Tibial nerve (tissue), 4 donors: Measurements from ENCODE around the gene MNT. TPM values are rescaled to one million over a fixed set of nuclear protein-coding genes. Genes with fewer than 3 reads are reported as not detected.

Experiments
- DNase-seq, 2 donors: peaks; one replicate each; pipeline ENCODE4 v3.0.0-alpha.2; 2019; ENCODE audit warnings: low spot score in 2 of 2
- H3K27ac ChIP-seq, 4 donors: fragments of 200-600 bp; sonication (generic) in 3 of 4; one replicate each; pipeline ENCODE4 v1.5.1; 2017 to 2019; ENCODE audit warnings: mild to moderate bottlenecking in 1 of 4
- H3K27me3 ChIP-seq, 2 donors: fragments of 200-600 bp; sonication (generic) in 1 of 2; one replicate each; pipeline versions ENCODE4 v1.5.1 to v1.6.0; 2017 to 2019
- H3K36me3 ChIP-seq, 3 donors: fragments of 200-600 bp; sonication (generic); one replicate each; pipeline ENCODE4 v1.5.1; 2018 to 2019
- H3K4me1 ChIP-seq, 4 donors: fragments of 200-600 bp; sonication (generic) in 3 of 4; one replicate each; pipeline ENCODE4 v1.5.1; 2017 to 2019
- H3K4me3 ChIP-seq, 4 donors: fragments of 200-600 bp; sonication (generic) in 3 of 4; one replicate each; pipeline ENCODE4 v1.5.1; 2017 to 2019; ENCODE audit warnings: mild to moderate bottlenecking in 1 of 4, moderate library complexity in 1 of 4
- H3K9me3 ChIP-seq, 4 donors: fragments of 200-600 bp; sonication (generic) in 3 of 4; one replicate each; pipeline ENCODE4 v1.5.1; 2017 to 2019
- CTCF ChIP-seq, 5 experiments: fragments of 200-600 bp in 3 of 5; fragments of 450-650 bp in 2 of 5; sonication (generic) in 3 of 5; IDR thresholded peaks; one replicate each; pipeline ENCODE4 v1.5.1; 2016 to 2019; ENCODE audit warnings: antibody characterized with exemption in 5 of 5, mild to moderate bottlenecking in 3 of 5, moderate library complexity in 2 of 5
- EP300 ChIP-seq, 2 donors: sonication (generic); formaldehyde crosslinking; IDR thresholded peaks; one replicate each; pipeline ENCODE4 v1.6.1; 2017; ENCODE audit warnings: antibody characterized with exemption in 2 of 2, mild to moderate bottlenecking in 1 of 2
- POLR2A ChIP-seq, 2 donors: fragments of 450-650 bp; IDR thresholded peaks; one replicate each; pipeline ENCODE4 v1.6.1; 2017; ENCODE audit warnings: antibody characterized with exemption in 2 of 2, mild to moderate bottlenecking in 2 of 2, moderate library complexity in 2 of 2
- WGBS, 2 donors: methylation state at CpG; one replicate each; pipeline ENCODE4 v1.1.5; 2018; 5-methylcytosine and 5-hydroxymethylcytosine counted together
- total RNA-seq, 4 donors: library from RNA; depleted of rRNA; stranded (reverse); fragments of >200 nt; gene quantifications; one replicate each; pipeline ENCODE4 v1.1.0, GENCODE V29; 2016

Gene MNT
- total RNA-seq, 4 donors from 2014 or later = 12.6 to 32.8 (median 14.9) TPM

GRCh38 chr17:2380226-2380922 lies 20.5 kb downstream of the MNT start:
- no peaks in the 10 kb centered on the region for H3K9me3 ChIP-seq
- TF ChIP-seq CTCF (IDR thresholded peaks at IDR 0.05) (no peak), EP300 (IDR thresholded peaks at IDR 0.05) (no peak), POLR2A (IDR thresholded peaks at IDR 0.05) (no peak)

GRCh38 chr17:2379489-2380225 lies 21.2 kb downstream of the MNT start:
- DNase-seq = no peak
- TF ChIP-seq POLR2A (IDR thresholded peaks at IDR 0.05) (no peak), EP300 (IDR thresholded peaks at IDR 0.05) (no peak)
- H3K27ac ChIP-seq = peak overlapping the region in 1 of 4 donors; percentile 5
- peaks cover 0 to 25% (median 3%) of the 10 kb centered on the region in 4 donors for H3K4me1 ChIP-seq
- peaks cover 0 to 72% (median 13%) of the 10 kb centered on the region in 3 donors for H3K36me3 ChIP-seq
- no peak overlapping the region for H3K4me3 ChIP-seq
- H3K27me3 ChIP-seq = no peaks in the 10 kb centered on the region
- 81 to 89% methylated on average over 15 to 23 of the region's 25 CpGs for WGBS, 2 donors
- H3K9me3 ChIP-seq = no peaks in the 10 kb centered on the region

More at GRCh38 chr17:2380226-2380922, 20.5 kb downstream of the MNT start:
- no peaks in the 10 kb centered on the region for H3K27me3 ChIP-seq
- DNase-seq = no peak
- no peak overlapping the region for H3K4me3 ChIP-seq
- 61 to 81% methylated on average over 8 to 16 of the region's 16 CpGs for WGBS, 2 donors
- H3K36me3 ChIP-seq = peaks cover 0 to 70% (median 12%) of the 10 kb centered on the region in 3 donors
- peaks cover 0 to 32% (median 3%) of the 10 kb centered on the region in 4 donors for H3K4me1 ChIP-seq
- H3K27ac ChIP-seq = peak overlapping the region in 2 of 4 donors; percentile 5 to 34

- Histone ChIP-seq H3K9me3 (no peaks in the 10 kb centered on the region), H3K4me3 (no peak overlapping the region), H3K27ac (no peak overlapping the region), H3K36me3 (peaks cover 0 to 79% (median 13%) of the 10 kb centered on the region in 3 donors), H3K27me3 (no peaks in the 10 kb centered on the region), H3K4me1 (peaks cover 0 to 23% (median 3%) of the 10 kb centered on the region in 4 donors)
- no peak for DNase-seq
- TF ChIP-seq POLR2A (IDR thresholded peaks at IDR 0.05) (no peak), CTCF (IDR thresholded peaks at IDR 0.05) (no peak)
- 86 to 88% methylated on average over 11 of the region's 11 CpGs for WGBS, 2 donors
Measured at GRCh38 chr17:2378905-2379304, 22.0 kb downstream of the MNT start.

- 80 to 89% methylated on average over 10 of the region's 10 CpGs for WGBS, 2 donors
- Histone ChIP-seq H3K27ac (no peak overlapping the region), H3K4me3 (no peak overlapping the region), H3K27me3 (no peaks in the 10 kb centered on the region), H3K9me3 (no peaks in the 10 kb centered on the region), H3K36me3 (peaks cover 0 to 92% (median 13%) of the 10 kb centered on the region in 3 donors), H3K4me1 (peaks cover 0 to 14% (median 2%) of the 10 kb centered on the region in 4 donors)
- TF ChIP-seq POLR2A (IDR thresholded peaks at IDR 0.05) (no peak), EP300 (IDR thresholded peaks at IDR 0.05) (no peak), CTCF (IDR thresholded peaks at IDR 0.05) (no peak)
- DNase-seq = no peak
Measured at GRCh38 chr17:2377659-2378058, 23.2 kb downstream of the MNT start.

GRCh38 chr17:2376107-2376506 lies 24.8 kb downstream of the MNT start:
- no peaks in the 10 kb centered on the region for H3K9me3 ChIP-seq
- no peaks in the 10 kb centered on the region for H3K27me3 ChIP-seq
- no peak for TF ChIP-seq EP300 (IDR thresholded peaks at IDR 0.05)
- no peak for TF ChIP-seq POLR2A (IDR thresholded peaks at IDR 0.05)
- no peak for TF ChIP-seq CTCF (IDR thresholded peaks at IDR 0.05)
- H3K4me1 ChIP-seq = peaks cover 0 to 4% (median 0%) of the 10 kb centered on the region in 4 donors
- DNase-seq = no peak
- WGBS, 2 donors = 89% methylated on average over 14 of the region's 14 CpGs
- H3K4me3 ChIP-seq = no peak overlapping the region
- H3K27ac ChIP-seq = no peak overlapping the region
- H3K36me3 ChIP-seq = peaks cover 0 to 99% (median 13%) of the 10 kb centered on the region in 3 donors
